ENCODE measurements around the gene ELOVL6.

GRCh38 chr4:110164856-110165255, 33.6 kb downstream of the ELOVL6 start:
- TF ChIP-seq CTCF (IDR thresholded peaks at IDR 0.05) (no peak), EP300 (IDR thresholded peaks at IDR 0.05) (no peak), POLR2AphosphoS5 (IDR thresholded peaks at IDR 0.05) (no peak)
